K562 (cell line): ENCODE results near the gene LDLR.

Experiments used
- FOXP1 ChIP-seq: sonication (generic); formaldehyde crosslinking; IDR thresholded peaks from 2 replicates; pipeline ENCODE4 v1.8.0; 2022; ENCODE audit warnings: mild to moderate bottlenecking, missing genetic modification reagents
- PHB2 ChIP-seq: fragments of 450-650 bp; IDR thresholded peaks from 2 replicates; pipeline ENCODE4 v1.6.1; 2017; ENCODE audit warnings: low read depth
- SIX5 ChIP-seq, 2 experiments: IDR thresholded peaks; 2 replicates each; pipeline ENCODE4 v1.6.1; 2011; ENCODE audit warnings: low read length in 2 of 2, borderline replicate concordance in 1 of 2, low read depth in 1 of 2, mild to moderate bottlenecking in 1 of 2, moderate library complexity in 1 of 2; ENCODE audit not compliant: insufficient read depth in 1 of 2
- TBL1XR1 ChIP-seq, 2 experiments: IDR thresholded peaks; 2 replicates each; pipeline ENCODE4 v1.6.1; 2012; ENCODE audit warnings: improper control_type of control experiment in 2 of 2, low read length in 2 of 2, mild to moderate bottlenecking in 1 of 2
- TF ChIP-seq, protein P1 (sequence below): sonication (generic); formaldehyde crosslinking; IDR thresholded peaks from 2 replicates; pipeline ENCODE4 v1.4.0; 2020; ENCODE audit warnings: mild to moderate bottlenecking, missing genetic modification reagents
- TF ChIP-seq, protein P2 (sequence below): IDR thresholded peaks from 3 replicates; pipeline ENCODE4 v1.6.1; 2011; ENCODE audit warnings: borderline replicate concordance, mild to moderate bottlenecking; ENCODE audit not compliant: insufficient read length, insufficient read depth
- TF ChIP-seq, protein P3 (sequence below), 3 experiments: IDR thresholded peaks in 2 of 3; conservative IDR thresholded peaks in 1 of 3; 2 replicates each; pipeline ENCODE4 v1.5.1; 2011 to 2012; ENCODE audit warnings: low read length in 3 of 3, mild to moderate bottlenecking in 3 of 3, control low read depth in 2 of 3, improper control_type of control experiment in 1 of 3, inconsistent platforms in 1 of 3, low read depth in 1 of 3, mixed read lengths in 1 of 3, moderate library complexity in 1 of 3; ENCODE audit not compliant: insufficient read depth in 2 of 3

DNA sequence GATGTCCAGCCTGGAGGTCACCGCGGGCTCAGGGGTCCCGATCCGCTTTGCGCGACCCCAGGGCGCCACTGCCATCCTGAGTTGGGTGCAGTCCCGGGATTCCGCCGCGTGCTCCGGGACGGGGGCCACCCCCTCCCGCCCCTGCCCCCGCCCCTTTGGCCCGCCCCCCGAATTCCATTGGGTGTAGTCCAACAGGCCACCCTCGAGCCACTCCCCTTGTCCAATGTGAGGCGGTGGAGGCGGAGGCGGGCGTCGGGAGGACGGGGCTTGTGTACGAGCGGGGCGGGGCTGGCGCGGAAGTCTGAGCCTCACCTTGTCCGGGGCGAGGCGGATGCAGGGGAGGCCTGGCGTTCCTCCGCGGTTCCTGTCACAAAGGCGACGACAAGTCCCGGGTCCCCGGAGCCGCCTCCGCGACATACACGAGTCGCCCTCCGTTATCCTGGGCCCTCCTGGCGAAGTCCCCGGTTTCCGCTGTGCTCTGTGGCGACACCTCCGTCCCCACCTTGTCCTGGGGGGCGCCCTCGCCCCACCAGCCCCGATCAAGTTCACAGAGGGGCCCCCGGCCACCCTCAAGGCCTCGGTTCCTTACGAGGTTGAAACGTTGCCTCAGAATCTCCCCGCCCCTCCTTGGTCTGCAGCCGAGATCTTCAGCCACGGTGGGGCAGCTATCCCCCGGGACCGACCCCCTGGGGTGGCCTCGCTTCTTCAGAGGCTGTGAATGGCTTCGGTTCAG is 1.2 kb downstream of the LDLR start:
- TF ChIP-seq FOXP1, result peak; percentile 21; the same call in 1 of the 2 replicates
- TF ChIP-seq, protein P1, sequence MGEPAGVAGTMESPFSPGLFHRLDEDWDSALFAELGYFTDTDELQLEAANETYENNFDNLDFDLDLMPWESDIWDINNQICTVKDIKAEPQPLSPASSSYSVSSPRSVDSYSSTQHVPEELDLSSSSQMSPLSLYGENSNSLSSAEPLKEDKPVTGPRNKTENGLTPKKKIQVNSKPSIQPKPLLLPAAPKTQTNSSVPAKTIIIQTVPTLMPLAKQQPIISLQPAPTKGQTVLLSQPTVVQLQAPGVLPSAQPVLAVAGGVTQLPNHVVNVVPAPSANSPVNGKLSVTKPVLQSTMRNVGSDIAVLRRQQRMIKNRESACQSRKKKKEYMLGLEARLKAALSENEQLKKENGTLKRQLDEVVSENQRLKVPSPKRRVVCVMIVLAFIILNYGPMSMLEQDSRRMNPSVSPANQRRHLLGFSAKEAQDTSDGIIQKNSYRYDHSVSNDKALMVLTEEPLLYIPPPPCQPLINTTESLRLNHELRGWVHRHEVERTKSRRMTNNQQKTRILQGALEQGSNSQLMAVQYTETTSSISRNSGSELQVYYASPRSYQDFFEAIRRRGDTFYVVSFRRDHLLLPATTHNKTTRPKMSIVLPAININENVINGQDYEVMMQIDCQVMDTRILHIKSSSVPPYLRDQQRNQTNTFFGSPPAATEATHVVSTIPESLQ (CRISPR knock-in tag), result no peak
- TF ChIP-seq, protein P2, sequence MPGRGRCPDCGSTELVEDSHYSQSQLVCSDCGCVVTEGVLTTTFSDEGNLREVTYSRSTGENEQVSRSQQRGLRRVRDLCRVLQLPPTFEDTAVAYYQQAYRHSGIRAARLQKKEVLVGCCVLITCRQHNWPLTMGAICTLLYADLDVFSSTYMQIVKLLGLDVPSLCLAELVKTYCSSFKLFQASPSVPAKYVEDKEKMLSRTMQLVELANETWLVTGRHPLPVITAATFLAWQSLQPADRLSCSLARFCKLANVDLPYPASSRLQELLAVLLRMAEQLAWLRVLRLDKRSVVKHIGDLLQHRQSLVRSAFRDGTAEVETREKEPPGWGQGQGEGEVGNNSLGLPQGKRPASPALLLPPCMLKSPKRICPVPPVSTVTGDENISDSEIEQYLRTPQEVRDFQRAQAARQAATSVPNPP, result no peak
- TF ChIP-seq SIX5 (IDR thresholded peaks at IDR 0.05; ENCODE audit: borderline replicate concordance in 1 of 2, insufficient read depth in 1 of 2, low read depth in 1 of 2, low read length in 2 of 2), result no peak
- TF ChIP-seq, protein P3, sequence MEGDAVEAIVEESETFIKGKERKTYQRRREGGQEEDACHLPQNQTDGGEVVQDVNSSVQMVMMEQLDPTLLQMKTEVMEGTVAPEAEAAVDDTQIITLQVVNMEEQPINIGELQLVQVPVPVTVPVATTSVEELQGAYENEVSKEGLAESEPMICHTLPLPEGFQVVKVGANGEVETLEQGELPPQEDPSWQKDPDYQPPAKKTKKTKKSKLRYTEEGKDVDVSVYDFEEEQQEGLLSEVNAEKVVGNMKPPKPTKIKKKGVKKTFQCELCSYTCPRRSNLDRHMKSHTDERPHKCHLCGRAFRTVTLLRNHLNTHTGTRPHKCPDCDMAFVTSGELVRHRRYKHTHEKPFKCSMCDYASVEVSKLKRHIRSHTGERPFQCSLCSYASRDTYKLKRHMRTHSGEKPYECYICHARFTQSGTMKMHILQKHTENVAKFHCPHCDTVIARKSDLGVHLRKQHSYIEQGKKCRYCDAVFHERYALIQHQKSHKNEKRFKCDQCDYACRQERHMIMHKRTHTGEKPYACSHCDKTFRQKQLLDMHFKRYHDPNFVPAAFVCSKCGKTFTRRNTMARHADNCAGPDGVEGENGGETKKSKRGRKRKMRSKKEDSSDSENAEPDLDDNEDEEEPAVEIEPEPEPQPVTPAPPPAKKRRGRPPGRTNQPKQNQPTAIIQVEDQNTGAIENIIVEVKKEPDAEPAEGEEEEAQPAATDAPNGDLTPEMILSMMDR (IDR thresholded peaks at IDR 0.05 in 2 of 3, conservative IDR thresholded peaks at IDR 0.05 in 1 of 3; ENCODE audit: insufficient read depth in 2 of 3, low read depth in 1 of 3, low read length in 3 of 3), result peak in 1 of 3 experiments; percentile 28; a peak in 2 of 6 replicates
- TF ChIP-seq TBL1XR1 (IDR thresholded peaks at IDR 0.05; ENCODE audit: low read length in 2 of 2), result no peak; a peak in 1 of 4 replicates
- TF ChIP-seq PHB2, result no peak
